GM21423 (cell line): ENCODE measurements around the gene ADARB2.
"Not testable (repeated sequence)": the region's sequence is repeated elsewhere in the genome, so short reads cannot be mapped to it uniquely, and the experiment has no call there.

Experiments used
- ATAC-seq: cut with Tn5 transposase; IDR thresholded peaks from one replicate; pipeline ENCODE4 v1.9.1; 2021; ENCODE audit warnings: mild to moderate bottlenecking, moderate library complexity; ENCODE audit not compliant: unreplicated experiment

ADARB2 gene

DNA sequence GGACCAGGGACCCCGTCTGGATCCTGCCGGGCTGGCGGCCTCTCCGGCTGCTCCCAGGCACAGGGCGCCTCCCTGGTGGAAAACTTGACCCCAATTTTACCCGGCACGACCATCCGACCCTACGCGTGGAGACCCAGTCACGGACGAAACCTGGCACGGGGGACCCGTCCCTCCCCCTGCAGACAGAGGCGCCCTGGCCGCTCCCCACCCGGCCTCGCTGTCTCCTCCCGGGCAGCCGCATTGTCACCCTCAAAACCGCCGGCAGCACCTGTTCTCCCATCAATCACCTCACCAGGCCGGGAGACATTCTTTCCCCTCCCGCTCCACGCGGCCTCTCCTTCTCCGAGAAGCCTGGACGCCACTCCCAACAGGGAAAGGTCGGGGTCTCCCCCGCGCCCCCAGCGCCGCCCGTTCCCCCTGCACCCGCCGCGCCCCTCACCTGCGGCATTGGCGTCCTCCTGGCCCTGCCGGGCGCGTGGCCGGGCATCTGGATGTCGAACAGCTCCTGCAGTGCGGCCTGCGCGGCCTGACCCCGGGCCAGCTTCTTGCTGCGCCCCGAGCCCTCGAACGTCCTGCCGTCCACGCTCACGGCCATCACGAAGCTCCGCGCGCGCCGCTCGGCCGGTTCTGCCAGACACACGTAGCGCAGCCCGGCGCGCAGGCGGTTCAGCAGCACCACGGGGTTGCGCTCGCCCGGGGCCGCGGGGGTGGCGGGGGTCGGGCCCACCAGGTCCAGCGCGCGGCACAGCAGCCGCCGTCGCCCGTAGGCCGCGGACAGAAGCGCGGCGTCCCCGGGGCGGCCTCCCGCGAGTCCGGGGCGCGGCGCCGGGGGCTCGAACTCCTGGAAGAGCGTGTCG, 374.5 kb downstream of the ADARB2 start:
- ATAC-seq, result no peak

DNA sequence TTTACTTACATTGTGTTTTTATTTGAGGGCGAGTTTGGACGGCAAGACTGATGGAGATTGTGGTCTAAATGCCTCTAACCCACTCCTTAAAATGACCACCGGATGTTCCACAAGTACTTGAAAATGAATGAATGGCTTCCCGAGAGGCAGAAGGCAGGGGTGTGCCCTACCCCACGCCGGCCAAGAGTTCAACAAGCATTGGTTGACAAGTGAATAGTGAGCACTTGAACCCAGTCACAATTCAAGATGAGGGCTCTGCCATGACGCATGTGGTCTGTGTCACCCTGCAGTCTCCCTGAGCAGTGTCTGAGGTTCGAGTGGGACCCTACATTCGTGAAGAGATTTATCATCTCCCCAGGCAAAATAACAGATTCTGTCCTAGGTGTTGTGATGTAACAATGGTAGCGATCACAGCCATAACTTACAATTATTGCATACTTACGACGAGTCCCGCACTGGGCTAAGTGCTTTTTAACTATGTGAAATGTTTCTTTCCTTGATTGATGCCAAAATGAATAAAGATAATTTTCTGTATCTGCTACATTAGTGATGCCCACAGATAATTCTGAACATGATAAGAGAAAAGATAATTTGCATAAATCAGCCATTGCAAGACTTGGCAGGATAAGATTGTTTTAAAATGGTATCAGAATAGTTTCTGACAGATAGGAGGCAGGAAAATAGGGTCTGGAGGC, 375.8 kb downstream of the ADARB2 start:
- no peak for ATAC-seq

DNA sequence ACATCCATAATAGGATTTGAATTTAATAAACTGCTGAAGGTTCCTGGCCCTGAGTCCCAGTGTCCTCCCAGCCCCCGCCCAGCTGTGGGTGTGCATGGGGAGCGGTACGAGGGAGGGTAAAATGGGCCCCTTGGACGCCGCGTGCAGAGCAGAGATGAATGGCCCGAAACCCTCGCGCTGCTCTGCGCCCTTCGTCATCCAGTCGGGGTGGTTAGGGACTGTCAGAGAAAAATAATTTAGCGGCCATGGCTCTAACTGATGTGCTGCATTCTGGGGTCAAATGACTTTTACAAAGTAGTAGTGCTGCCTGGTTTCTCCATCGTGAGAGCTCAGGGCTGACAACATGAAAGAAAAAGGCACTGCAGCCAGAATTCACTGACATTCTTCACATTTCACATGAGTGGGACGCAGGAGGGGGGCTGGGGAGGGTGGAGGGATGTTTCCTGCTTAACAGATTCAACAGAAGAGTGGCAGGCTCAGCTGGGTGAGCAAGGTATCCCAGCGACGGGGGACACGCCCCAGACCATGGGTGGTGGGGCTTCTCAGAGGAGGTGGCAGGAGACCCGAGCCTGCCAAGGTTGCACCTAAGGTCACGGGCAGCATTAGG, 376.7 kb downstream of the ADARB2 start:
- no peak for ATAC-seq

DNA sequence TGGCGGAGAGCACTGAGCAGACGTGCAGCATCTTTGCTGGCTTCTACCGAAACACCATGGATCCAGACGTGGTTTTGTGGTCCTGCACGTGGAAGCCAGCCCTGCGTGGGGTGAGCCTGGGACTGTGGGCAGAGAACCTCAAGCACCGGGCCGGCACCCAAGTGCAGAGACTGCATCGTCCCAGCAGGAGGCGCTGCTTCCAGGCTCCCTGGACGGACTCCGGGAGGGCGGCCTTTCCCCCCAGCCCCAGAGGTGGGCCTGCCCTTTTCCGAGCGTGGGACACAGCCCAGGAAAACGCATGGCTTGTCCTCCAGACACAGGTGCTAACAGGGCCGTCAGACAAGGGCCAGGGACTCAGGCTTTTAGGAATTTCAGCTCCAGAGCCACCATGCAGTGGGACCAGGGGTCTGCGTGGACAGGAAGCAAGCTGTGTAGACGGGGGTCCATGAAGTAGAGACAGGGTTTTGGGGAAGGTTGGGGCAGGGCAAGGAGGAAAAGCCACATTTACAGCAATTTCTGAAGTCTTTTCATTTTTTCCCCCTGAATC, 377.2 kb downstream of the ADARB2 start:
- no peak for ATAC-seq

DNA sequence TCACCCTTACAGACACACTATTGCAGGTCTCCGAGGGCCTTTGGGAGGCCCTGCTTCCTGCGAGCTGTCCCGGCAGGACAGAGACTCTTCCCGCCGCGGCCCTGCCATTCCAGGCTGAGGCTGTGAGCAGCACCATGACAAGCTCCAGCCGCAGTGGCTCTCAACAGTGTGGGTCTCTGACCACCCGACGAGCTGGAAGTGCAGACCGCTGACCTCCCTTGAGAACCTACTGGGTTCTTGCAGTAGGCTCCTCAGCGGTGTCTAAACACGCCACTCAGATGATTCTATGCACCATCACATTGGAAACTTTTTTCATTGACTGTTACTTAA, 377.7 kb downstream of the ADARB2 start:
- no peak for ATAC-seq

DNA sequence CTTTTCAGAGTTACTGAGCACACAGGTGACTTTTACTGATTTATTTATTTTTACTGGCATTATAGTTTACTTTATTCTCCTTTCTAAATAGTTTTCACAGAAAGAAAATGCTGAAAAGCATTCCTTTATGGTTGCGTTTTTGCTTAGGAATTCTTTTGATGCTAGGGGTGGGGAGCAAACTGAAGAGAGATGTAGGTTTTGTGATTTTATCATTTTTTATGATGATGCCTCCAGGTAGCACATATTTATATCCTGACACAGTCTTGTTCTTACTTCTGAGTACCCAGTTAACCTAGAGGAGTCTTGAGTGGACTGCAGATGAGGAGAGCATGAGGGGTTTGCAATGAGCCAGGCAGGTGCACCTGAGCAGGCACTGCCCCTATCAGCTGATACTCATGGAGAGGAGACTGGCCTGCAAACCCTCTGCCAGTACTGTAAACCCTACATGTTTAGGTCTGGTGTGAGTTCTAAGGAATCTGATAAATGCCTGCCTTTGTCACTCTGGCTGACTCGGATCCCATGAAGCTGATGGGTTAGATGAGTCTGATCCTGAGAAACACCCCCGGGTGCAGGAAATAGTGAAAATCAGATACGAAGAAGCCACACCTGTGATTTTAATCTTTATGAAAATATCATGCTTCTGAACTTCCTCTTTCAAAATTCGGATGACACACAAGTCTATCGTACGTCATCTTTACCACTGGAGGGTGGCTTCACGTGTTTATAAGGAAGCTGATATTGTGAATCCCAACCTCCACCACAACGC, 378.3 kb downstream of the ADARB2 start:
- no peak for ATAC-seq

DNA sequence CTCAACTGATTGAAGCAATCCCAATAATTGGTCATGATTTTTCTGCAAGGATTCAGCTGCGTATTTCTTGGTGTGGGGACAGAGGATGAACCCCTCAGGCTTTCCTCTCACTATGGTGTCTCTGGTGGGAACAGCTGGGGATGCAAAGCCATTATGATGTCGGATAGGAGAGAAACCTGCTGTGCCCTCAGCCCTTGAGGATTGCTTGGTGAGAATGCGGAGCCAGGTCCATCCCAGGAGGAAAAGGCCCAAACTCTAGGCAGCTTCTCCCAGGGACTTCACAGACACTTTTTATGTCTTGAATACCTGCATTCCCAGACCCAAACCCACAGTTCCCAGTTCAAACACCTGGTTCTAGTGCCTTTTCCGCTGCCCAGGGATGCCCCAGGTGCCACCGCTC, 379.2 kb downstream of the ADARB2 start:
- no peak for ATAC-seq

DNA sequence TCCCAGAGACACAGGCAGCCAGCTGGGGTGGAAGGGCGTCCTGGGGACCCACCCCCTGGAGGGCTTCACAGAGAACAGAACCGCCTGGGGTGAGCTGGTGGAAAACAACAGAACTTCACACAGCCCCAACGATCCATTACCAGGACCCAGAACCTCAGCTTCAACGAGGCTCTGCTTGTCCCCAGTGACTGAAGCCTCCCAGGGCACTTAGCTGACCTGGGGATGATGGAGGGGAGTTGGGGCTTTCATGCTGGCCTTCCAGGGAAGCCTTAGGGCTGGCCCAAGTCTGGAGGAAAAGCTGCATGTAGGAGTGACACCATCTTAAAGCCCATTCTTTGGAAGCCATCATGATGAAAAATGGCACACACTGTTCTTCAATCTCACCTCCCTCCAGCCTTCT, 381.0 kb downstream of the ADARB2 start:
- ATAC-seq, result no peak

DNA sequence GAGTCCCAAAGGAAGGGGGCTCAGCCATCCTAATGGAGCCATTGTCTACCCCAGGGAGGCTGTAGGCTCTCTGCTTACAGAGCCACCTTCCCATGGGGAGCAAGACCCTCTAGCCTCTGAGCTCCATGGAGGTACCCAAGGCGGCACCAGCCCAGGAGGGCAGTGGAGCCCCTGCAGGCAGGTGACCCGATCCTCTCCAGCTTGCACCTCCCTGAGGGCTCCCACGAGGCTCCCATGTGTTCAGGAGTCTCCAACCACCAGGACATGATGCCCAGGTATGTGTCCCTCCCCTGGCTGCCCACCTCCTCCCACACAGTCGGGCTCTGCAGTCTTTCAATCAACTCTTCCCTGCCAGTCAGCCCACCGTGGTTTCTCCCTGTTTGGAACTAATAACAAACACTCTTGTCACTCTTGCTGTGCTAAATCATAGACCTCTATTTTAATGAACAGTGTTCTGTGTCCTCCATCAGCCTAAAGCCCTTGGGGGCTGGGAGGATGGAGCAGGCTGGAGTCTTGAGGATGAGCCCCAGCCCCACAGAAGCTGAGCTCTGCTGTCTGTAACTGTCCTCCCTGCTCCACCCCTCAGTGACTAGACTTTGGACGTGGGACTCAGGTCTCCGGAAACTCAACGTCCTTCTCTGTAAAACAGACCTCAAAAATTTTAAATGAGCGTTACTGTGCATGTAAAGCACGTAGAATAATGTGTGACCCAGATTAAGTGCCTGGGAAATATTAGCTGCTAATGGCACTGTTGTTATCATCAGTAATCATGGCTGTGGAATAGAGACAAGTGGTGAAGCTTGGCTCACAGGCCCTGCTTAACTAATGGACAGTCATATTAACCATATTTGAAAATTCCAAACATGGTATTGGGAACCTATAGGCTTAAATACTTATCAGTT, 382.3 kb downstream of the ADARB2 start:
- ATAC-seq, result no peak

DNA sequence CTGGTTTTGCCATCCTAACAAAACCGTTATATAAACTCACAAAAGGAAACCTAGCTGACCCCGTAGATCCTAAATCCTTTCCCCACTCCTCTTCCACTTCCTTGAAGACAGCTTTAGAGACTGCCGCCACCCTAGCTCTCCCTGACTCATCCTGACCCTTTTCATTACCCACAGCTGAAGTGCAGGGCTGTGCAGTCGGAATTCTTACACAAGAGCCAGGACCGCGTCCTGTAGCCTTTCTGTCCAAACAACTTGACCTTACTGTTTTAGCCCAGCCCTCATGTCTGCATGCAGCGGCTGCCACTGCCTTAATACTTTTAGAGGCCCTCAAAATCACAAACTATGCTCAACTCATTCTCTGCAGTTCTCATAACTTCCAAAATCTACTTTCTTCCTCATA, 385.0 kb downstream of the ADARB2 start:
- ATAC-seq, result not testable (repeated sequence)

DNA sequence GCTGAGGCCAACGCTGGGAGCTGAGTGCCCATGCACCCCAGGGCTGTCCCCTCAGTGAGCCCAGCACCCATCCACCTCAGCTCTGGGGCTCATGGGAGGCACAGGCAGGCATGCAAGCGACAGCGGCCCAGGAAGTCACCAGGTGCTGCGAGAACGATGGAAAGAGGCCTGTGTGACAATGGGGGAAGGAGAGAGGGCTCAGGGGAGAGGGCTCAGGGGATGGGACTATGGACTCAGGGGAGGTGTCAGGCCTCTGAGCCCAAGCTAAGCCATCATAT, 388.6 kb downstream of the ADARB2 start:
- ATAC-seq, result no peak

DNA sequence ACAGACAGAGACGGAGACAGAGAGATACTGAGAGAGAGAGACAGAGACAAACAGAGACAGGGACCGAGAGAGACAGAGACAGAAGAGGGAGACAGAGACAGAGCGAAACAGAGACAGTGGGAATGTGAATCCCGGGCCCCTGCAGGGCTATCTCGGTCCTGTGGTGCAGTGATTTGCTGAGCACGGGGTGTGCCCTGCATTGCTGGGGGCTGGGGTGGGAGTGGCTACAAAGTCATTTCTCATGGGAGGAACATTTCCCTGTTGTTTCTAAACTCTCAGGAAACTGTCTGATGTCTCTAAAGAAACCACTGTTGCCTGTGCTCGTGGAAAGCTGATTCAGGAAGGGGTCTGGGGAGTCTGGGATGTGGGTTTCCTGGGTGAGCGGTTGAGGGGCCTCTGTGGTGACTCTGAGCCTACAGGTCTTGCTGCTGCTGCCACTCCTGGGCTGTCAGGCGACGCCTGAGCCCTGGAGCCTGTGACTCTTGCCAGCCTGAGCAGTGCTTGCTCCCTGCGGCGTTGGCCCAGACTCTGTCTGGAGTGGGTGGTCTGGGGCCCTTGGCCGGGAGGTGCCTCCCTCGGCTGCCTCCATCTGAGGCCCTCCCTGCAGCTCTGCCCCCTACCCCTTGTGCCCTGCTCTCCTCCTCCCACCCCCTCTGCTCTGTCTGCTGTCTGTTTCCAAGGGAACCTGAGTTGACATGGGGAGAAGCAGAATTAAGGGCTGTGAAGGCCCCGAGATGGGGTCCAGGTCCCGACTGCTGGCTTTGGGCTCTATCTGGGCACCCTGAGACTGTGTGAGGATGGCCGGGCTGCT, 389.2 kb downstream of the ADARB2 start:
- no peak for ATAC-seq

DNA sequence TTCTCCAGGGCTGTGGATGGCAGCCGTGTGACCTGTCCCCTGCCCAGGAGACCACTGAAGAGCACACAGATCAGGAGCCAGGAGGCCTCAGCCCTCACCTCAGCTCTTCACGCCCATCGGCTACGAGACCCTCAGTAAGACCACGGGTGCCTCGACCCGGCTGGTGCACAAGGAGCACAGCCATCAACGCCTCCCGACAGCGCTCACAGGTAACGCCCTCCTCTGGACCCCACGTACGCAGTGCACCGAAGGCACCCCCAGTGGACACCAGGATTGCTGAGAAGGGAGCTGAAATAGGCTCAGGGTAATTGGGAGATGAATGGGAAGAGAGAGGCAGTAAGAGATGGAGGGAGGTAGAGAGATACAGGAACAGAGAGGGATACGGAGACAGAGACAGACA, 389.8 kb downstream of the ADARB2 start:
- no peak for ATAC-seq

DNA sequence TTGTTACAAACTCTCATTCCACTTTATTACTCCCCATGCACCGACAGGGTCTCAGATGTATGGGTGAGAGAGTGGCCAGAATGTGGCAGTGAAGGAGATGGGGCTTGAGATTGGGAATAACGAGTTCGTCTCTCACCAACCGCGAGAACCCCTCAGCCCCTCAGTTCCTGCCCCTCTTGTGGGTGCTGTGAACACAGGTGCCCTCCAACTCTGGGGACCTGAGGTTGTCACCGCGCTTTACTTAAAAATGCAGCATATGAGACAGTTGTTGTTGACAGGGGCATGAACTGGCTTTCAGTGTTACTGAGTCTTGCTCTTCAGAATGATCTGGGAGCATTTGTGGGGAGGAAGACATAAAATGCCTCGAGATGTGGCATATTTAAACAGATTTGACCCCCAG, 391.1 kb downstream of the ADARB2 start:
- ATAC-seq, result no peak

DNA sequence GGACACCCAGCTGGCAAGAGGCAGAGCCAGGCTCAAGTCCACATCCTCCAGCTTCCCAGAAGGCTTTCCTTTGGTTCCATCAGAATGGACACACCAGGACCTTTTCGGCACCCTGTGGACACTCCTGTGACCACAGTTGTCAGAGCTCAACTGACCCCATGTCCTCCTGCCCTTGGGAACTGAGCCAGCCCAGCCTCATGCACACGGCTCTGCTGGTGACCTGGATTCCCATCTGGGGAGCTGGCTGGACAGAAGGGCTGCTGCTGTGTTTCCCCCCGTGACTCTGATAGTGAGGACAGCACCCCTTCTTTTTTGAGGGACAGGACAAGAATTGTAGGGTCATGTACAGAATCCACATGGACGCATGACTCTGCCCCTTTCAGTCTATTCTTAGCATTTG, 392.0 kb downstream of the ADARB2 start:
- no peak for ATAC-seq

DNA sequence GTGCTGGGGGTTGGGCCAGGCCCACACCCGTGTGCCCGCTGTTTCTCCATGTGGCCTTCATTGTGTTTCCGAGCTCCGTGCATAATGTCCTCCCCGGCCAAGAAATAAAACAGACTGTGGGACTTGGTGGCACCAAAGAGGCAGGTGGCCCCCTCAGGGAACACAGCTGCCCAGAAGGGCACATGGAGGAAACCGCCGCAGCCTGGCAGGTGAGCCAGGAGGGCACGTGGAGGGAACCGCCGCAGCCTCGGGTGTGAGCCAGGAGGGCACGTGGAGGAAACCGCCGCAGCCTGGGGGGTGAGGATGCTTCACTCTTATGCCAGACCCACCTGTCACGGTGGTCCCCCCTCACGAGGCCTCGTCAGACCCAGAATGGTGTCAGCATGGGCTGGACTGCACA, 392.5 kb downstream of the ADARB2 start:
- no peak for ATAC-seq

DNA sequence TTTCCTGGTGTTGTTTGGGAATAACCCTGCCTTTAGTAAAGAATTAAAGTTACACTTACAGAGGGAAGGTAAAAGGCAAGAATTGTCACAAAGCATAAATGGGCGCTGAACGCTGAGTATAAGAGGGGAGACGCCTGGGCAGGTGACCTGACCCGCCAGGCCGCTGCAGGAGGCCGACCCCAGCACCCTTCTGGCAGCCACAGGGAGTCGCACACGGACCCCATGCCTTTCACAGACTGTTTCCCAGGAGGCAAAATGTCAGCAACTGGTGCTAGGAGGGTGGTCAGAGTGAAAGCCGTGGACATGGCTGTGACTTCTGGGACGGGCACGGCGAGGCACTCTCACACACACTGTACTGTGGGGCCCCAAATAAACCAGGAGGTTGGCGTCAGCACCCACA, 392.9 kb downstream of the ADARB2 start:
- ATAC-seq, result no peak

DNA sequence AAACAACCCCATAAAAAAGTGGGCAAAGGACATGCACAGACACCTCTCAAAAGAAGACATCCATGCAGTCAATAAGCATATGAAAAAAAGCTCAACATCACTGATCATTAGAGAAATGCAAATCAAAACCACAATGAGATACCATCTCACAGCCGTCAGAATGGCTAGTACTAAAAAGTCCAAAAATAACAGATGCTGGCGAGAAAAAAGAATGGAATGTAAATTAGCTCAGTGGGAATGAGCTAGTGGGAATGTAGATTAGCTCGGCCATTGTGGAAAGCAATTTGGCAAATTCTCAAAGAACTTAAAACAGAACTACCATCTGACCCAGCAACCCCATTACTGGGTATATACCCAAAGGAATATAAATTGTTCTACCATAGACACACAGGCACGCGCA, 394.1 kb downstream of the ADARB2 start:
- no peak for ATAC-seq

DNA sequence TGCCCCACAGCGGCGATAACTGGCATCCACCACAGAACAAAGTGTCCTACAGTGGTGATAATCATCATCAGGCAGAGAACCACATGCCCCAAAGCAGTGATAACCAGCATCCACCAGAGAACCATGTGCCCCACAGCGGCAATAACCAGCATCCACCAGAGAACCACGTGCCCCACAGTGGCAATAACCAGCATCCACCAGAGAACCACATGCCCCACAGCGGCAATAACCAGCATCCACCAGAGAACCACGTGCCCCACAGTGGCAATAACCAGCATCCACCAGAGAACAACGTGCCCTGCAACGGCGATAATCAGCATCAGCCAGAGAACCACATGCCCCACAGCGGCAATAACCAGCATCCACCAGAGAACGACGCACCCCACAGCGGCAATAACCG, 396.3 kb downstream of the ADARB2 start:
- ATAC-seq, result not testable (repeated sequence)

DNA sequence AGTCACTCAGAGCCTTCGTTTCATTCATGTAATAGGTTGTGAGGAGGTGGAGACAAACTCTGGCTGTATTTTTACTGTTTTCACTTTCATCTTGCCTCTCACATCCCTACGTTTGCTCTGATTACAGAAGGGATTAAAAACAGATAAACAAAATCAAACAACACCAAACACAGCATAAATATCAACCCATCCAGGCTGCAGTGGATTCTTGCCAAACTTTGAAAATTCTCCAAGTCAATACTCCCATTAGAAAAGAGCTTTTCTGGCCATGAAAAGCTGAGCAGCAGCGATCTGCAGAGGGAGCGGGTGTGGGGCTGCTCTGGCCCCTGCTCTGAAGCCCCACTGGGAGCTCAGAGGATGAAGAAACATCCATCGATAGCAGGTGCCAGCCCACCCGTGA, 397.9 kb downstream of the ADARB2 start:
- ATAC-seq, result no peak
